OCI-M2 (cell line): ENCODE measurements around the gene FXN.
"Not testable (repeated sequence)": the region's sequence is repeated elsewhere in the genome, so short reads cannot be mapped to it uniquely, and the experiment has no call there.

Experiments
- DNase-seq: peaks from one replicate; lab custom pipeline; 2025; ENCODE audit not compliant: unreplicated experiment; lab: John Stamatoyannopoulos, UW

The FXN gene

DNA sequence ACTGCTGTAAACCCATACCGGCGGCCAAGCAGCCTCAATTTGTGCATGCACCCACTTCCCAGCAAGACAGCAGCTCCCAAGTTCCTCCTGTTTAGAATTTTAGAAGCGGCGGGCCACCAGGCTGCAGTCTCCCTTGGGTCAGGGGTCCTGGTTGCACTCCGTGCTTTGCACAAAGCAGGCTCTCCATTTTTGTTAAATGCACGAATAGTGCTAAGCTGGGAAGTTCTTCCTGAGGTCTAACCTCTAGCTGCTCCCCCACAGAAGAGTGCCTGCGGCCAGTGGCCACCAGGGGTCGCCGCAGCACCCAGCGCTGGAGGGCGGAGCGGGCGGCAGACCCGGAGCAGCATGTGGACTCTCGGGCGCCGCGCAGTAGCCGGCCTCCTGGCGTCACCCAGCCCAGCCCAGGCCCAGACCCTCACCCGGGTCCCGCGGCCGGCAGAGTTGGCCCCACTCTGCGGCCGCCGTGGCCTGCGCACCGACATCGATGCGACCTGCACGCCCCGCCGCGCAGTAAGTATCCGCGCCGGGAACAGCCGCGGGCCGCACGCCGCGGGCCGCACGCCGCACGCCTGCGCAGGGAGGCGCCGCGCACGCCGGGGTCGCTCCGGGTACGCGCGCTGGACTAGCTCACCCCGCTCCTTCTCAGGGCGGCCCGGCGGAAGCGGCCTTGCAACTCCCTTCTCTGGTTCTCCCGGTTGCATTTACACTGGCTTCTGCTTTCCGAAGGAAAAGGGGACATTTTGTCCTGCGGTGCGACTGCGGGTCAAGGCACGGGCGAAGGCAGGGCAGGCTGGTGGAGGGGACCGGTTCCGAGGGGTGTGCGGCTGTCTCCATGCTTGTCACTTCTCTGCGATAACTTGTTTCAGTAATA lies at the start of gene FXN:
FXN (plus strand) TSS at position 315 of the 871 bp plus-strand sequence; CDS start at position 346, 31 bp downstream.
- no peak for DNase-seq

GRCh38 chr9:68986949-68987348 lies 48.6 kb upstream of the FXN start:
- DNase-seq = not testable (repeated sequence)

GRCh38 chr9:68991457-68991856 lies 44.1 kb upstream of the FXN start:
- DNase-seq = no peak

- no peak for DNase-seq
These were observed 39.8 kb upstream of the FXN start for GRCh38 chr9:68995776-68996175.

DNA sequence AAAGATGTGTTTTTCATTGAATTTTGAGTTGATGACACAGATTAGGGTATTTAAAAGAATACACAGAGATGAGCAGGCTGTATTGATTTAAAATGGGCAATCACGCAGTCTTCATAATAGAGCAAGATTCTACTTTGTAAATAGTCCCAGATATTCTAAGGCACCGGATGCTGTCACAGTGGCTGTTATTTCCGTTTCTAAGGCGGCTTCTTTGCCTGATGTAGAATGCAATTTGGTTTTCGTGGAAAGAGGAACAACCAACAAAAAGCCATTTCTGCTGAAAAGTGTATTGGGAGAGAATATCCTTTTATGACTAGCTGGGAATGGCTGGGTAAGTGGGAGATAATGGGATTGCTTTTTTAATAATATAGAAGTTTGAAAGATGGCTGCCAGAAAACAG lies 39.1 kb upstream of the FXN start:
- no peak for DNase-seq

- no peak for DNase-seq
These were observed 37.9 kb upstream of the FXN start for GRCh38 chr9:68997666-68998065.

- no peak for DNase-seq
These were observed 37.2 kb upstream of the FXN start for GRCh38 chr9:68998385-68998784.

GRCh38 chr9:68998812-68999211 lies 36.7 kb upstream of the FXN start:
- DNase-seq = no peak

DNA sequence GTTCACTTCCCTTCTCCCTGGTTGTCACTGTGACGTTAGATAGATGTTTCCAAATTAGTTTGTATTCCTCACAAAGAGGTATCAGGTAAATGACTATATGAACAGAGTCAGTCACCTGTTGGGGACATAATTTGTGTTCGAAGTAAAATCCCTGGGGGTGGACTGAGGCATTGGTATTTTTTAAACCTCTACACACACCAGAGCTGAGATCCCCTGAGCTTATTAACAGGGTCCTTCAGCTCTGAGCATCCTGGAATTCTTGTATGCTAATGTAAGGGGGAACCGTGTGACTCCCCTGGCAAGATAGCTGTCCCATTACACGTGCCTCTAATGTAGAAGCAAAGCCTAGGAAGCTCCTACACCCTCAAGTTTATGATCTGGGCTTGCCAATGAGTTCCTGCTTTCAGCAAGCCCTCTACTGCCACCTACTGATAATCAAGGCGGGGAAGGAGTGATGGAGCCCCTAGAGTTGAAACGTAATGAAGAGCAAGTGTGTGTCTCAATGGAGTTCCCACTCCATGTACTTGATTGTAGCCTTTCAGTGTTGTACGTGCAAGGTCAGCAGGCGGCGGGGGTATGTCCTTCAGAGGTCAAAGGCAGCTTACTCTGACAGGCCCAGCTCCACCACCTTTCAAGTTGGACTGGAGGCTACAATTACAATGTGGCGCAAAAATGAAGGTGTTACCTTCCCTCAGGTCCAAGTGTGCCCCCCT lies 36.0 kb upstream of the FXN start:
- no peak for DNase-seq

- DNase-seq = no peak
These were observed 33.6 kb upstream of the FXN start for GRCh38 chr9:69001921-69002320.

DNA sequence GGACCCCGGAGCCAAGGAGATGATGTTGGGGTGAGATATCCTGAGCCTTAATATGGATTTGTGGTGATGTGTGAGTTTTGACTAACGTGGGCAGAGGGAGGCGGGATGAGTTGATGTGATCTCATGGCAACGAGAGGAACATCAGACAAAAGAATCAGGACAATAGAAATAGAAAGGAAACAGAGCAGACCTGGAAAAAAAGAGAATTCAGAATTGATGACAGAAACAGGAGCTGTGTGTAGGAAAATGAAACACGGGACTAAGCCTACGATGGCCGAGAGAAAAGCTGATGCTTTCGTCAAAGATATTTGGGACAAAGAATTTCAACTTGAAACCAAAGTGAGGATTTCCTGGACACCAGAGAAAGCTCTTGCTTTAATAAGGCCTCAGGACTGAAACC lies 32.5 kb upstream of the FXN start:
- DNase-seq = no peak

- DNase-seq = no peak
These were observed 30.7 kb upstream of the FXN start for GRCh38 chr9:69004836-69005235.

- no peak for DNase-seq
These were observed 25.8 kb upstream of the FXN start for GRCh38 chr9:69009708-69010107.

GRCh38 chr9:69012696-69013381 lies 22.7 kb upstream of the FXN start:
- DNase-seq = no peak

DNA sequence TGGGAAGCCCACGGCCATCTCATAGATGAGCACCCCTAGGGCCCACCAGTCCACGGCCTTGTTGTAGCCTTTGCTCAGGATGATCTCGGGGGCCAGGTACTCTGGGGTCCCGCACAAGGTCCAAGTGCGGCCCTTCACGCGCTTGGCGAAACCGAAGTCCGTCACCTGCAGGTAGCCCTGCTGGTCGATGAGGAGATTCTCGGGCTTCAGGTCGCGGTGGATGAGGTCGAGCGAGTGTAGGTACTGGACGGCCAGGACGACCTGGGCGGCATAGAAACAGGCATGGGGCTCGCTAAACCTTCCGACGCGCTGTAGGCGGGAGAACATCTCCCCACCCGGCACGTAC lies 22.2 kb upstream of the FXN start:
- DNase-seq = no peak

GRCh38 chr9:69014013-69014412 lies 21.5 kb upstream of the FXN start, which contains the start of gene PRKACG:
Gene PRKACG, minus strand, starts transcription at chr9:69014113. Its CDS starts 21 bp downstream, at chr9:69014092.
- no peak for DNase-seq

GRCh38 chr9:69016191-69017096 lies 19.1 kb upstream of the FXN start:
- DNase-seq = no peak

DNA sequence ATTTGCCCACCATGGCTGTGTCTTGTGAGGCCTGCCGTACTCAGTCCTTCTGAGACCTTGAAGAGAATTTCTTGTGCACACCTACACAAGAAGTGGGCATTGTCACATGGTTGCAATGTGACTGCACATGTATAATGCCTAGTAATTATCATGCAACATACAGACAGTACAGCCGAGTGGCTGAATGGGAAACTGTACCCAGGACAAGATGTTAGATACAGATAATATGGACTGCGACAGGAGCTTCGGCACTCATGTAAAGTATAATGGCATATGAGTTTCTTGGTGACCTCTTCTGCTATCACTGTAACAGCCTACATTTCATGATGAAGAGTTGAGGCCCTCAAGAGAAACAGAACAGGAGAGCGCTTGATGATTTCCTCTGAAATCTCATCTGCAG lies 16.8 kb upstream of the FXN start:
- DNase-seq = no peak

GRCh38 chr9:69019808-69020207 lies 15.7 kb upstream of the FXN start:
- peak; percentile 42 for DNase-seq

- no peak for DNase-seq
These were observed 15.0 kb upstream of the FXN start for GRCh38 chr9:69020301-69021145.
